ENCODE results near the gene METTL14.

Gene METTL14

GRCh38 chr4:118760092-118760491, 74.9 kb downstream of the METTL14 start:
- H3K27ac ChIP-seq = no peak overlapping the region
- TF ChIP-seq CTCF (IDR thresholded peaks at IDR 0.05) (no peak), ZFX (IDR thresholded peaks at IDR 0.05; ENCODE audit: borderline replicate concordance) (no peak)

GRCh38 chr4:118760493-118760892, 75.3 kb downstream of the METTL14 start:
- TF ChIP-seq CTCF (IDR thresholded peaks at IDR 0.05) = no peak
- TF ChIP-seq ZFX (IDR thresholded peaks at IDR 0.05; ENCODE audit: borderline replicate concordance) = no peak
- H3K27ac ChIP-seq = no peak overlapping the region

- no peak for TF ChIP-seq ZFX (IDR thresholded peaks at IDR 0.05; ENCODE audit: borderline replicate concordance)
- H3K27ac ChIP-seq = no peak overlapping the region
These were observed 76.3 kb downstream of the METTL14 start for GRCh38 chr4:118761397-118762016.

DNA sequence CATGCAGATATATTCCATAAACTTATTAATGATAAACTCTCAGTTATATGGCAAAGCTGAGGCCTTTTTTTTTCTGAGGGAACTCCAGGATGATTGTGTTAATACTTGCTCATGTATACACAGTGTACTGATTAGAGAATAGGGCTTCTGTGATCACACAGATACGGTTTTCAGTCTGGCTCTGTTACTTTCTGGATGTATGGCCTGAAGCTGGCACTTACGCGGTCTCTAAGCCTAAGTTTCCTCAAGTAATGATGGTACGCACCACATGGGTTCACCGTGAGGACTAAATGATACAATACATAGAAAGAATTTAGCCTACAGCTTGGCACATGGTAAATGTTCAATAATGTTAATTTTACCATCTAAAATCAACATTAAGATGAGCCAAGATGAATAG, 77.0 kb downstream of the METTL14 start:
- H3K27ac ChIP-seq = no peak overlapping the region
- TF ChIP-seq CTCF (IDR thresholded peaks at IDR 0.05) (no peak), ZFX (IDR thresholded peaks at IDR 0.05; ENCODE audit: borderline replicate concordance) (no peak)

DNA sequence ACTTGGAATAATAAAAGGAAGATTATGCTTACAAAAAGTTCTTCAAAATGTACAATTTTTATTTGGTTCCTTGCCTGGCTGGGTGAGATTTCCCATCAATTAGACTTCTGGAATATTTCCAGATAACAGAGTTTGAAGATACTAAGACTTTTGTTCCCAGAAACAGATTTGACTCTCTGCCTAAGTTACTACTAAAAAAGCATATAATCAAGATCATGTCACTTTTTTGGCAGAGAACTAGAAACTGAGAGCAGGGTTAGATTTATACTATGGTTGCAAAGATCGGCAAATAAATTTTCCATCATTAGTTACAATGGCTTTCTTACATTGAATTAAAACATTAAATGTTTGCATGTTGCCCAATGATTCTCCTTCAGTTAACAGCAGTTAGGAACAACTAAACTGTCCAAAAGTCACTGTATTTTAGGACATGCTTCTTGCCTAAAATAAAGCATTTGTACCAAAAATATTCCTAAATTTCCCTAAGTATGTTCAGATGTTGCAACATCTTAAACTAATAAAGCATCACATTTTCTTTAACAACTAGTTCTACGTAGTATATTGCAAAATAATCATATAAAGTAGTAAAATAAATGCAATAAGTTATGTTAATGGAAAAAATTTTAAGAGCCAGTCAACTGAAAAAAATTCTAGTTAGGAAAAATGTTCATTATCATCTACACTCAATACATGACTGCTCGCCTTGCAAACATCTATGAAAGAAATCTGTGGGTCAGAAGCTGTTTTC, 77.7 kb downstream of the METTL14 start:
- no peak overlapping the region for H3K27ac ChIP-seq
- TF ChIP-seq ZFX (IDR thresholded peaks at IDR 0.05; ENCODE audit: borderline replicate concordance) = no peak
- TF ChIP-seq CTCF (IDR thresholded peaks at IDR 0.05) = no peak
